ENCODE data around the gene SLIT1.

Gene SLIT1

DNA sequence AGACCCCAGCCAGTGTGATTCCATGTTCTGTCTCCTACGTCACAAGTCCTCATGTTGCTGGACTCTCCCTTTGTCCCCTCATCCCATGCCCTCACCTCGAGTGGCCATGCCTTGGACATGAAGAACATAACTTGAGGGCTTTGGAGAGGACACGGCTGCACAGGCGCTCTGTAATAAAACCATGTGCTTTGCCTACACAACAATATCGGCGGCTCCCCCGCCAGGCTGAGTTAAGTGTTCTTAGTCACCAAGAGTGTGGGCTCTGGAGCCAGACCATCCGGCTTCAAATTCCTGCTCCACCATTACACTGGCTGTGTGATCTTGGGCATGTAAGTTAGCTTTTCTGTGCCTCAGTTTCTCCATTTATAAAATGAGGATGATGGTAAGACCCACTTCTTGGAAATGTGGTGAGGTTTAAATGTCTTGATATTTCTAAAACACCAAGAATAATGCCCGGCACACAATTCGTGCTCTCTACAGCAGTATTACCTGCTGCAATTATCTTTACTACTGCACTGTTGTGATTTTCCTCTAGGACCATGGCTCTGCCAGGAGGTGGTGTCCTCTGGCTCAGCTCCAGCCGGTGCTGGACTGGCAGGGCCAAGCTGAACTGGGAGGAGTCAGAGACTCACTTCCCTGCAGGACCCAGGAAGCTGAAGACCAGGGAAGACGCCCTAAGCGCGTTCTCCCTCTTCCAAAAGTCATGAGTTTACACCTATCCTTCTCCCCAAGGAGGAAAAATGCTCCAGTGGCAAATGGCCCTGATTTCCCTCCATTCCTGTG lies 15.7 kb downstream of the SLIT1 start:
- Histone ChIP-seq H3K4me1 (ENCODE audit: control insufficient read depth, insufficient read depth, low read length) (no peaks in the 10 kb centered on the region; the same call in 1 of the 2 replicates), H3K36me3 (ENCODE audit: control insufficient read depth, insufficient read depth, low read length) (no peaks in the 10 kb centered on the region), H3K4me3 (ENCODE audit: low read depth, low read length) (no peak overlapping the region), H3K27ac (ENCODE audit: low read depth, low read length) (no peak overlapping the region), H3K27me3 (ENCODE audit: control insufficient read depth, insufficient read depth, low read length) (no peaks in the 10 kb centered on the region), H3K9ac (ENCODE audit: low read length) (no peak overlapping the region), H3K9me3 (ENCODE audit: control insufficient read depth, insufficient read depth, low read depth, low read length) (no peaks in the 10 kb centered on the region)

DNA sequence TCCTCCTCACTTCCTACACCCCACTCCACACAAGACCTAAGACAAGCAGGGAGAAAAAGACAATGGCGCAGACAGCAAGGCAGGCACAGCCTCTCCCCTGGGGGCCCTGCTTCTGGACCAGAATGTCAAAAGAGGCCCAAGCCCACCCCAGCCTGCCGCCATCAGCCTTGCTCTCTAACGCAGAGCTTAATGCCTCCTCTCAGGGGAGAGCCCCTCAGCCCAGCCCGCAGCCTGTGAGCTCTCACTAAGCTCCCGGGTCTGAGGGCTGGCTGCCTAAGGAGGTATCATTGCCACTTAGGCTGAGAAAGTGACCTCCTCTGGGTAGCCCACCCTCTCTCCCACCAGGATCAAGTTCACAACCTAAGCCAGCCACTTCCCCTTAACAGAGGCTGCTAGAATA lies 16.7 kb downstream of the SLIT1 start:
- Histone ChIP-seq H3K4me1 (ENCODE audit: control insufficient read depth, insufficient read depth, low read length) (peaks cover 3% of the 10 kb centered on the region; the same call in 1 of the 2 replicates), H3K9ac (ENCODE audit: low read length) (no peak overlapping the region), H3K9me3 (ENCODE audit: control insufficient read depth, insufficient read depth, low read depth, low read length) (no peaks in the 10 kb centered on the region), H3K27ac (ENCODE audit: low read depth, low read length) (no peak overlapping the region), H3K36me3 (ENCODE audit: control insufficient read depth, insufficient read depth, low read length) (no peaks in the 10 kb centered on the region), H3K27me3 (ENCODE audit: control insufficient read depth, insufficient read depth, low read length) (no peaks in the 10 kb centered on the region), H3K4me3 (ENCODE audit: low read depth, low read length) (no peak overlapping the region)

DNA sequence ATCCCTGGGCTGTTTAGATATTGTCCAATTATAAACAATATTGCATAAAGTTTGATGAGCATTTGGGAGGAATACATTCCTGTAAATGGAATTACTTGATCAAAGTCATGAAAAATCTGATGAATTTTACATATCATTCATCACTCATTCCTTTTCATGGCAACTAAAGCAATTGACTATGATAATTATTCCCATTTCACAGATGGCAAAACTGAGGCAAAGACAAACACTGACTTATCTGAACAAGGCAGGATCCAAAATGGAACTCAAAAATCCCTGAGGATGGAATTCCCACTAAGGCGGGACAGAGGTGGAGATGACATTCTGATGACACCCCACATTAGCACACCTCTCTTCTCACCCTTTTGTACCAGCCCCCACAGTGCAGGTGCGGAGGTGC lies 17.1 kb downstream of the SLIT1 start:
- no peaks in the 10 kb centered on the region for H3K36me3 ChIP-seq (ENCODE audit: control insufficient read depth, insufficient read depth, low read length)
- H3K9ac ChIP-seq (ENCODE audit: low read length): no peak overlapping the region
- H3K9me3 ChIP-seq (ENCODE audit: control insufficient read depth, insufficient read depth, low read depth, low read length): no peaks in the 10 kb centered on the region
- no peaks in the 10 kb centered on the region for H3K27me3 ChIP-seq (ENCODE audit: control insufficient read depth, insufficient read depth, low read length)
- H3K27ac ChIP-seq (ENCODE audit: low read depth, low read length): no peak overlapping the region
- H3K4me3 ChIP-seq (ENCODE audit: low read depth, low read length): no peak overlapping the region
- H3K4me1 ChIP-seq (ENCODE audit: control insufficient read depth, insufficient read depth, low read length): peaks cover 7% of the 10 kb centered on the region; the same call in 1 of the 2 replicates

DNA sequence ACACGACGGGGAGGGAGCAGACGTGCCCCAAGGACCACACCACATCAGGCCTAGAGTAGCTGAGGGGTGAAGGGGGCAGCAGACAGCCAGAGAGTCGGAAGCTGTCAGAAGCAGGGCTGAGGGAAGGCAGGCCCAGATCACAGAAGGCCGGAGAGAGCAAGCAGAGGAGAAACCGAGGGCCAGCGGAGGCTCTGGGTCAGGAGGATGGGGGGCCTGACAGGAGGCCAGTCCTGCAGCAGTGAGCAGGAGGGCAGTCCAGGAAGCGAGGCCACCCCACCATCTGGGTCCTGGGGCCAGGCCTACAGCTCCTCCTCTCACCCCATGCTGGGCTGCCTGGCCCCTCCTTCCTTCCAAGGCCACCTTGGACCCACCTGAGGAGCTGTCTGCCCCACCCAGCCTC lies 20.3 kb downstream of the SLIT1 start:
- no peak overlapping the region for H3K9ac ChIP-seq (ENCODE audit: low read length)
- peaks cover 19% of the 10 kb centered on the region for H3K4me1 ChIP-seq (ENCODE audit: control insufficient read depth, insufficient read depth, low read length)
- no peak overlapping the region for H3K27ac ChIP-seq (ENCODE audit: low read depth, low read length)

DNA sequence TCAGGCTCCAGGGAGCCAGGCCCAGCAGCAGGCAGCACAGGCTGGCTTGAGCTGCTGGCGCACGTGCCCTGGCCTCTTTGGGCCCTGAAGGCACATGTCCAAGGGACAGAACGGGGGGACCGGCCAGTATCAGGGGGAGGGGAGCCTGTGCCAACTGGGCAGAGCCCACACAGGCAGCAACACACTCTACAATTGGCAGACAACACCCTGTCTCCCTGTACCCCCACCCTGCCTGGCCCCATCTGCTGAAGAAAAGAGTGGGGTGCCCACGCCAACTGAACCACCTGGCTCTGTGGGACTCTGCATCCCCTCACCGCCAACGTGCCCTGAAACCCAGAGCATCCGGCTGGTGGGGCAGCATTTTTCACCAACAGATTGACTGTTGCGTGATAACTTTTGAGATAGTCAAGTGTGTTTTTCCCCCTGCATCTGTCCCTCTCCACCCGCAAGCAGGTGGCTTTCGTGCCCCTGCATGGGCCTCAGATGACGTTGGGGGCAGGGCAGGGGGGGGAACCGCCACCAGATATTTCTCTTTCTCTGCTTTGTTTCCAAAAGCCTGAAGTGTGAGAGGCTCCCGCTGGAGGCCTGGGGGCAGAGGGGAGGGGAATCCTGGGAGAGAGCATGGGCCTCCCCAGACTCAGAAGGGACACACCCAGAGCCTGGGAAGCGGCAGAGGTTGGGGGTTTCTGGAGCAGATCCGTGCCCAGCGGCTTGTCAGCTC lies 21.8 kb downstream of the SLIT1 start:
- H3K27ac ChIP-seq (ENCODE audit: low read depth, low read length): no peak overlapping the region

More for the DNA sequence above, 20.3 kb downstream of the SLIT1 start:
- Histone ChIP-seq H3K36me3 (ENCODE audit: control insufficient read depth, insufficient read depth, low read length) (no peaks in the 10 kb centered on the region), H3K9me3 (ENCODE audit: control insufficient read depth, insufficient read depth, low read depth, low read length) (no peaks in the 10 kb centered on the region), H3K4me3 (ENCODE audit: low read depth, low read length) (no peak overlapping the region), H3K27me3 (ENCODE audit: control insufficient read depth, insufficient read depth, low read length) (no peaks in the 10 kb centered on the region)

DNA sequence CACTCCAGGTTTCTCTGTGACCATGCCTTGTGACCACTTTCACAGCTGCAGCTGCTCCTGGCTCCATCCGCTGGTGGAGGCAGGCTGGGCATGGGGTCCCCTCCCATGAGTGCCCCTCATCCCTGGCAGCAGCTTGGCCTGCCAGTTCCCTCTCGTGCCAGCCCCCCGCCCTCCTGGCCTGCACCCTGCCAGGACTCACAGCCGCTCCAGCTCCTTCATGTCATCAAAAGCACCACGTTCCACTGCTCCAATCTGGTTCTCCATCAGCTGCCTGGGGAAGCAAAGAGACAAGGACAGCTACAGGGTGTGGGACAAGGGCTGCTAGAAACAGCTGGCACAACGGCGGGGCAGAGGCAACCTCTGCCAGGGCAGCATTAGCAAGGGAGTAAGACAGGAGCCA lies 22.6 kb downstream of the SLIT1 start:
- no peaks in the 10 kb centered on the region for H3K36me3 ChIP-seq (ENCODE audit: control insufficient read depth, insufficient read depth, low read length)
- H3K27me3 ChIP-seq (ENCODE audit: control insufficient read depth, insufficient read depth, low read length): no peaks in the 10 kb centered on the region
- no peak overlapping the region for H3K4me3 ChIP-seq (ENCODE audit: low read depth, low read length)
- H3K9me3 ChIP-seq (ENCODE audit: control insufficient read depth, insufficient read depth, low read depth, low read length): no peaks in the 10 kb centered on the region
- no peak overlapping the region for H3K9ac ChIP-seq (ENCODE audit: low read length)
- H3K27ac ChIP-seq (ENCODE audit: low read depth, low read length): no peak overlapping the region
- H3K4me1 ChIP-seq (ENCODE audit: control insufficient read depth, insufficient read depth, low read length): peaks cover 19% of the 10 kb centered on the region

More for the DNA sequence above, 21.8 kb downstream of the SLIT1 start:
- no peaks in the 10 kb centered on the region for H3K27me3 ChIP-seq (ENCODE audit: control insufficient read depth, insufficient read depth, low read length)
- no peak overlapping the region for H3K9ac ChIP-seq (ENCODE audit: low read length)
- H3K9me3 ChIP-seq (ENCODE audit: control insufficient read depth, insufficient read depth, low read depth, low read length): no peaks in the 10 kb centered on the region
- peaks cover 19% of the 10 kb centered on the region for H3K4me1 ChIP-seq (ENCODE audit: control insufficient read depth, insufficient read depth, low read length)
- H3K4me3 ChIP-seq (ENCODE audit: low read depth, low read length): no peak overlapping the region
- no peaks in the 10 kb centered on the region for H3K36me3 ChIP-seq (ENCODE audit: control insufficient read depth, insufficient read depth, low read length)

DNA sequence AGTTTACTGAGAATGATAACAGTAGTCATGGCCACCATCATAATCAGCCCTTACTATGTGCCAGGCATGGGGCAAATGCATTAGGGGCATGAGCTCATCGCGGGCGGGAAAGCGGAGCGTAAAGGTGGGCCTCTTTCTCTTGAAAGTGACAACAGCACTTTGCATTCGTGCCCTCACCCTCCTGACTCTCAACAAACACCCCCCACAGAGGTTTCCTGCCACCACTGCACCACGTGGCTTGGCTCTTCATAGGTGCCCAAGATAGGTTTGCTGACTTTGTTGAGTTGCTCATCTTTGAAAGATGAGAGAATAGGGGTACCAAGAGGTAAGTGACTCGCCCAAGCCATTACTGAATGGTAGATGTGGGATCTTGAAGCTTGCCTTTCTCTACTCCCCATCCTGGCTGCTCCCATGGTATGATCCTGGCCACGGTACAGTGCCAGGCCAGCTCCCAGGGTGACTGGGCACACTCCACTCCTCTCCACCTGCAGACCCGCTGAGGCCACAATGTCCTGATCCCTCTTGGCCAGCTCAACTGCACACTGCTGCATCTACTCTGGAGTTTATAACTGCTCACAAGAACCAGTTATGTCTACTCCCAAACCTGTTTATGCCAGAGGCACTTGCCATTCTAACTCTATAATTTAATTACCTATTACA lies 26.0 kb downstream of the SLIT1 start:
- no peaks in the 10 kb centered on the region for H3K36me3 ChIP-seq (ENCODE audit: control insufficient read depth, insufficient read depth, low read length)
- no peak overlapping the region for H3K27ac ChIP-seq (ENCODE audit: low read depth, low read length)

DNA sequence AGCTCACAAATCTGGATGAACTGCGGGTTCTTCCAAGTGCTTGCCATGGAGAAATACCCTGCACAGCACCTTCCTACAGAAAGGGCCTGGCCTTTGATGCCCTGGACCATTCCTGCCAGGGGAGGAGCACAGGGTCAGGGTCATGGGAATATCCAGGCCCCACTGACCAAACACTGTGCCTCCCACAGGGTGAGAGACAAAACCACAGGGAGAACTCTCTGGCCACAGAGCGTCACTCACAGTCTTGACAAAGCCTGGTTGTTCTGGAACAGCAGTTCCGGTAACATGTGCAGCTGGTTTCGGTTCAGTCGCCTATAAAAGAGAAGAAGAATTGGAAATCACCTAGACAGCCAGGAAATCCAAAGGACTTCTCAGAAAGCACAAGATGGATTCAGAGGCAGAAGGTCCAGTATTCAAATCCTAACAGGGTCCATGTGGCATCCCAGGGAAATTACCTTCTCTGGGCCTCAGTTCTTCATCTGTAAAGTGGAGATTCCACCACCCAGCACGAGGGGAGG lies 28.1 kb downstream of the SLIT1 start:
- no peaks in the 10 kb centered on the region for H3K27me3 ChIP-seq (ENCODE audit: control insufficient read depth, insufficient read depth, low read length)
- H3K9ac ChIP-seq (ENCODE audit: low read length): no peak overlapping the region
- H3K9me3 ChIP-seq (ENCODE audit: control insufficient read depth, insufficient read depth, low read depth, low read length): no peaks in the 10 kb centered on the region
- no peak overlapping the region for H3K27ac ChIP-seq (ENCODE audit: low read depth, low read length)
- H3K4me3 ChIP-seq (ENCODE audit: low read depth, low read length): no peak overlapping the region
- peaks cover 2% of the 10 kb centered on the region for H3K4me1 ChIP-seq (ENCODE audit: control insufficient read depth, insufficient read depth, low read length)
- H3K36me3 ChIP-seq (ENCODE audit: control insufficient read depth, insufficient read depth, low read length): no peaks in the 10 kb centered on the region

More for the DNA sequence above, 26.0 kb downstream of the SLIT1 start:
- no peak overlapping the region for H3K9ac ChIP-seq (ENCODE audit: low read length)
- no peak overlapping the region for H3K4me3 ChIP-seq (ENCODE audit: low read depth, low read length)
- no peaks in the 10 kb centered on the region for H3K9me3 ChIP-seq (ENCODE audit: control insufficient read depth, insufficient read depth, low read depth, low read length)
- H3K4me1 ChIP-seq (ENCODE audit: control insufficient read depth, insufficient read depth, low read length): peaks cover 19% of the 10 kb centered on the region
- no peaks in the 10 kb centered on the region for H3K27me3 ChIP-seq (ENCODE audit: control insufficient read depth, insufficient read depth, low read length)

DNA sequence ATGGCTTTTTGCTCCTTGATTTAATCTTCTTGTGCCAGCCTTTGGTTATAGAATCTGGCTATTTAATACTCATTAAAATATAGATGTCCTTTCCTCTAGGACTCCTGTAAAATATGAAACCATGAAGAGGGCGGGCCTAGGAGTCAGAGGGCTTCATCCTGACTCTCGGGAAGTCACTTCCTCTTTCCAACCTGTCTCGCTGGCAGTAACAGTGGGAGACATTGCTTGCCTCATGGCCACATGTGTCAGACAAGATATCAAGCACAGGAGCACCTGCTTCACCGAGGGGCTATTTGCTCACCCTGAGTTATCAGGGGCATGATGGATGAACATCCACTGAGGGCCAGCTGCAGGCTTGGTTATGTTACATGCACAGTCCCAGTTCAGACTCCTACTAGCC lies 31.0 kb downstream of the SLIT1 start:
- no peaks in the 10 kb centered on the region for H3K9me3 ChIP-seq (ENCODE audit: control insufficient read depth, insufficient read depth, low read depth, low read length)
- no peaks in the 10 kb centered on the region for H3K36me3 ChIP-seq (ENCODE audit: control insufficient read depth, insufficient read depth, low read length)
- no peak overlapping the region for H3K4me3 ChIP-seq (ENCODE audit: low read depth, low read length)
- H3K9ac ChIP-seq (ENCODE audit: low read length): no peak overlapping the region
- peaks cover 7% of the 10 kb centered on the region; the same call in 1 of the 2 replicates for H3K4me1 ChIP-seq (ENCODE audit: control insufficient read depth, insufficient read depth, low read length)
- no peak overlapping the region for H3K27ac ChIP-seq (ENCODE audit: low read depth, low read length)
- H3K27me3 ChIP-seq (ENCODE audit: control insufficient read depth, insufficient read depth, low read length): no peaks in the 10 kb centered on the region

DNA sequence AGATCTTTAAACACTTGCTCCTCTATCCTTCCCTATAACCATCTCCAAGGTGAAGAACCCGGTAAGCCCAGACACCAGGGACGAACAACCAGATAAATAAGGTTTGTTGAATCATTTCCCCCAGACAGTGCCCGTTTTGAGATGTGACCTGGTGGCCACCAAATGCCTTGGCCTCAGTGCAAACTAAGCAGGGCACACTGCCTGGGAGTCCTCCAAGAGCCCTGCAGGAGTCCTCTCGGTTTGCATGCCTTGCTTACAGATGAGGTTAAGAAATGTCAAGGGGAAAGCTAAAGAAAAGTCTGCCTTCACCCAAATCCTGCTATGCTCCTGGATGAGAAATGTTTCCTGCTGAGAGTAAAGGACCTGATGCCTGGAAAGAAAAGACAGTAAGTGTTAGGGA lies 31.6 kb downstream of the SLIT1 start:
- no peaks in the 10 kb centered on the region for H3K27me3 ChIP-seq (ENCODE audit: control insufficient read depth, insufficient read depth, low read length)
- no peak overlapping the region for H3K27ac ChIP-seq (ENCODE audit: low read depth, low read length)
- H3K36me3 ChIP-seq (ENCODE audit: control insufficient read depth, insufficient read depth, low read length): no peaks in the 10 kb centered on the region
- H3K4me3 ChIP-seq (ENCODE audit: low read depth, low read length): no peak overlapping the region
- no peak overlapping the region for H3K9ac ChIP-seq (ENCODE audit: low read length)
- H3K9me3 ChIP-seq (ENCODE audit: control insufficient read depth, insufficient read depth, low read depth, low read length): no peaks in the 10 kb centered on the region
- peaks cover 7% of the 10 kb centered on the region; the same call in 1 of the 2 replicates for H3K4me1 ChIP-seq (ENCODE audit: control insufficient read depth, insufficient read depth, low read length)
